NCI-H82 treated with DMSO at 0.1 percent for 48 hours (cell line): ENCODE measurements around the gene NLRP3.
"Not testable (repeated sequence)": the region's sequence is repeated elsewhere in the genome, so short reads cannot be mapped to it uniquely, and the experiment has no call there.

ENCODE experiments used
- DNase-seq: peaks from one replicate; lab custom pipeline; 2025; ENCODE audit not compliant: unreplicated experiment; lab: John Stamatoyannopoulos, UW

NLRP3 gene

GRCh38 chr1:247468481-247469140, 52.6 kb downstream of the NLRP3 start:
- DNase-seq = no peak

- DNase-seq = no peak
Observed at GRCh38 chr1:247469141-247469535, 53.2 kb downstream of the NLRP3 start.

GRCh38 chr1:247470942-247471429, 55.0 kb downstream of the NLRP3 start:
- not testable (repeated sequence) for DNase-seq

- DNase-seq = no peak
Observed at GRCh38 chr1:247471445-247472016, 55.6 kb downstream of the NLRP3 start.

- no peak for DNase-seq
Observed at GRCh38 chr1:247472035-247472434, 56.1 kb downstream of the NLRP3 start.

GRCh38 chr1:247474367-247474766, 58.4 kb downstream of the NLRP3 start:
- DNase-seq = no peak

GRCh38 chr1:247475793-247476192, 59.8 kb downstream of the NLRP3 start:
- DNase-seq = no peak

- not testable (repeated sequence) for DNase-seq
Observed at GRCh38 chr1:247476328-247477058, 60.5 kb downstream of the NLRP3 start.

- DNase-seq = no peak
Observed at GRCh38 chr1:247482747-247483146, 66.8 kb downstream of the NLRP3 start.

GRCh38 chr1:247487057-247487456, 71.1 kb downstream of the NLRP3 start:
- no peak for DNase-seq

- DNase-seq = no peak
Observed at GRCh38 chr1:247491328-247491727, 75.4 kb downstream of the NLRP3 start.

- DNase-seq = no peak
Observed at GRCh38 chr1:247493106-247493505, 77.1 kb downstream of the NLRP3 start.

- DNase-seq = no peak
Observed at GRCh38 chr1:247494767-247495166, 78.8 kb downstream of the NLRP3 start.

- no peak for DNase-seq
Observed at GRCh38 chr1:247496581-247497285, 80.8 kb downstream of the NLRP3 start.
